NB4 (cell line): ENCODE results near the gene SLC26A2.

Source experiments
- DNase-seq: peaks from one replicate; pipeline ENCODE4 v3.0.0; 2010; ENCODE audit warnings: low read depth
- H3K4me3 ChIP-seq: one replicate; pipeline ENCODE4 v1.5.1; 2011; ENCODE audit warnings: mild to moderate bottlenecking, low read depth, low read length, moderate library complexity
- MYC ChIP-seq: IDR thresholded peaks from 2 replicates; pipeline ENCODE4 v1.6.1; 2011; ENCODE audit warnings: low read depth, low read length
- POLR2A ChIP-seq: IDR thresholded peaks from 2 replicates; pipeline ENCODE4 v1.6.1; 2011; ENCODE audit warnings: mild to moderate bottlenecking; ENCODE audit not compliant: insufficient read length; ENCODE audit errors: extremely low read depth
- TF ChIP-seq, protein P1 (sequence below): IDR thresholded peaks from 2 replicates; pipeline ENCODE4 v1.6.1; 2011; ENCODE audit warnings: low read depth, low read length
- TF ChIP-seq, protein P2 (sequence below): IDR thresholded peaks from one replicate; pipeline ENCODE4 v1.5.1; 2012; ENCODE audit warnings: low read depth, low read length

Gene SLC26A2

DNA sequence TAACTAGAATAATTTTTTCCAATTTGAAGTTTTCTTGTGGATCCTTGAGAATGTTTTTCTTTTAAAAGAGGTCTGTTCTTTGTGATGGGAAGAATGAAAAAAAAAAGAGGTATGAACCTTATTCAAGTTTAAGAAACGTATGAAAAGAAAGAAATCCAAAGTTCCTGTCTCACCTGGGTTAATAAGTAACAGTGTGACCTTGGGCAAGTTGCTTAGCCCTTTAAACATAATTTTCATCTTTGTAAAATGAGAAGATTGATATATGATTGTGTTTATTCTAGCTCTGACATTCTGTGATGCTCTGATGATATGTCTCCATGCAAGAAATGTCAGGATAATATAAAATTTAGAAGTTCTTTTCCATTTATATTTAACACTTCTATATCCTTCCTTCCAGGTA lies 19.3 kb downstream of the SLC26A2 start:
- no peak for DNase-seq
- no peak for TF ChIP-seq MYC
- no peak for TF ChIP-seq POLR2A
- TF ChIP-seq, protein P1, sequence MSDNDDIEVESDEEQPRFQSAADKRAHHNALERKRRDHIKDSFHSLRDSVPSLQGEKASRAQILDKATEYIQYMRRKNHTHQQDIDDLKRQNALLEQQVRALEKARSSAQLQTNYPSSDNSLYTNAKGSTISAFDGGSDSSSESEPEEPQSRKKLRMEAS = no peak
- TF ChIP-seq, protein P2, sequence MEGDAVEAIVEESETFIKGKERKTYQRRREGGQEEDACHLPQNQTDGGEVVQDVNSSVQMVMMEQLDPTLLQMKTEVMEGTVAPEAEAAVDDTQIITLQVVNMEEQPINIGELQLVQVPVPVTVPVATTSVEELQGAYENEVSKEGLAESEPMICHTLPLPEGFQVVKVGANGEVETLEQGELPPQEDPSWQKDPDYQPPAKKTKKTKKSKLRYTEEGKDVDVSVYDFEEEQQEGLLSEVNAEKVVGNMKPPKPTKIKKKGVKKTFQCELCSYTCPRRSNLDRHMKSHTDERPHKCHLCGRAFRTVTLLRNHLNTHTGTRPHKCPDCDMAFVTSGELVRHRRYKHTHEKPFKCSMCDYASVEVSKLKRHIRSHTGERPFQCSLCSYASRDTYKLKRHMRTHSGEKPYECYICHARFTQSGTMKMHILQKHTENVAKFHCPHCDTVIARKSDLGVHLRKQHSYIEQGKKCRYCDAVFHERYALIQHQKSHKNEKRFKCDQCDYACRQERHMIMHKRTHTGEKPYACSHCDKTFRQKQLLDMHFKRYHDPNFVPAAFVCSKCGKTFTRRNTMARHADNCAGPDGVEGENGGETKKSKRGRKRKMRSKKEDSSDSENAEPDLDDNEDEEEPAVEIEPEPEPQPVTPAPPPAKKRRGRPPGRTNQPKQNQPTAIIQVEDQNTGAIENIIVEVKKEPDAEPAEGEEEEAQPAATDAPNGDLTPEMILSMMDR = no peak
- H3K4me3 ChIP-seq = no peak overlapping the region

DNA sequence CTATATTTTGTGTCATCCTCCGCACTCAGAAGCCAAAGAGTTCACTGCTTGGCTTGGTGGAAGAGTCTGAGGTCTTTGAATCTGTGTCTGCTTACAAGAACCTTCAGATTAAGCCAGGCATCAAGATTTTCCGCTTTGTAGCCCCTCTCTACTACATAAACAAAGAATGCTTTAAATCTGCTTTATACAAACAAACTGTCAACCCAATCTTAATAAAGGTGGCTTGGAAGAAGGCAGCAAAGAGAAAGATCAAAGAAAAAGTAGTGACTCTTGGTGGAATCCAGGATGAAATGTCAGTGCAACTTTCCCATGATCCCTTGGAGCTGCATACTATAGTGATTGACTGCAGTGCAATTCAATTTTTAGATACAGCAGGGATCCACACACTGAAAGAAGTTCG lies 20.6 kb downstream of the SLC26A2 start:
- no peak overlapping the region for H3K4me3 ChIP-seq
- TF ChIP-seq MYC (no peak), POLR2A (no peak)
- TF ChIP-seq, protein P2 = no peak
- TF ChIP-seq, protein P1 = no peak

DNA sequence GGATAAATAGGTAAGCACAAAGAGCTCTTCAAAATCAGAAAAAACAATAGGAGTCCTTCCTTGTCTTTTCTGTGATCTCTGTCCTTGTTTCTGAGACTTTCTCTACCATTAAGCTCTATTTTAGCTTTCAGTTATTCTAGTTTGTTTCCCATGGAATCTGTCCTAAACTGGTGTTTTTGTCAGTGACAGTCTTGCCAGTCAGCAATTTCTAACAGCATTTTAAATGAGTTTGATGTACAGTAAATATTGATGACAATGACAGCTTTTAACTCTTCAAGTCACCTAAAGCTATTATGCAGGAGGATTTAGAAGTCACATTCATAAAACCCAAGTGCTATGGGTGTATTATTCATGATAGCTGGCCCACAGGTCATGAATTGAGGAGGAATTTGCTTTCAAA lies 21.9 kb downstream of the SLC26A2 start:
- no peak for DNase-seq
- TF ChIP-seq POLR2A (no peak), MYC (no peak)
- TF ChIP-seq, protein P1 = no peak
- TF ChIP-seq, protein P2 = no peak
- H3K4me3 ChIP-seq = no peak overlapping the region

More for the DNA sequence above, 20.6 kb downstream of the SLC26A2 start:
- no peak for DNase-seq

DNA sequence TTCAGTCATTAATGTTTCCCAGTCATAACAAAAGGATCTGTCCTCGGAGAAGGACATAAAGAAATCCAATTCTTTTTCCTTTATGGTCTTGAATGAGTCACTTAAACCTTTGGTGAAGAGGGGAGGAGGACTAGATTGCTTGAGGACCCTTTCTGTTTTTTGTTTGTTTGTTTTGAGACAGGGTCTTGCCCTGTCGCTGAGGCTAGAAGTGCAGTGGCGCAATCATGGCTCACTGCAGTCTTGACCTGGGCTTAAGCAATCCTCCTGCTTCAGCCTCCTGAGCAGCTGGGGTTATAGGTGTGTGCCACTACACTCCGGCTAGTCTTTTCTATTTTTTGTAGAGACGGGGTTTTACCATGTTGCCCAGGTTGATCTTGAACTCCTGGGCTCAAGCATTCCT lies 27.6 kb downstream of the SLC26A2 start:
- TF ChIP-seq, protein P2 = no peak
- no peak for TF ChIP-seq POLR2A
- TF ChIP-seq, protein P1 = no peak
- H3K4me3 ChIP-seq = no peak overlapping the region
- DNase-seq = peak; percentile 18

DNA sequence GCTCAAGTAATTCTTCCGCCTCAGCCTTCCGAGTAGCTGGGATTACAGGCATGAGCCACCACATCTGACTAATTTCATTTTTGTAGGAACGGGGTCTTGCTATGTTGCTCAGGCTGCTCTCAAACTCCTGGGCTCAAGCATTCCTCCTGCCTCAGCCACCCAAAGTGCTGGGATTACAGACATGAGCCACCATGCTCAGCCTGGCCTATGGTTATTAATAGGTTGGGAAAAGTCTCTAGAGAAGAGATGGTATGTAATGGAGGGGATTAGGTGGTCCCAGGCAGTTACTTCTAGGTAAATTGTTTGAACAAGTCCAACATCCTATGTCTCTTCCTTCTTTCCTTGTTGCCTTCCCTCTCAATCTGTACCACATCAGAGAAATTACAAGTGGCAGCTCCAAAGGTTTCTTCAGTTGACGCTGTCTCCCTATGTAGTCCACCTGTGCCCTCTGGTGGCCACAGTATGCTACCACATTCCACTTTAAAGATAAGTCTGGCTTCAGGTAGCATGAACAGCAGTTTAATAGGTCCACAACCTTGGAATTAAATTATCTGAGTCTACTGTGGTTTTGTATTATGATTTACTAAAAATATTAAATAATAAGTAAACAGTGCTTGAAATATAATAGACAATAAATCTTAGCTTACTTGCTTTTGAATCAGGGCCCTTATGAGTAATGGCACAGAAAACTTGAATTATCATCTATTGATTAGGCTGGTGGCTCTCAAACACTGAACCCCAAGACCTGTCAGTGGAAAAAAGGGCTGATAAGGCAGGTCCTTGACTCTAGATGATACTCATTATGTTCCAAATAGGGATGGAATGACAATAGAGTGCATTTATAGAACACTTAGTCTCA lies 30.2 kb downstream of the SLC26A2 start:
- DNase-seq = peak; percentile 79
- TF ChIP-seq MYC (no peak), POLR2A (no peak)
- TF ChIP-seq, protein P1 = peak; percentile 43; the same call in 1 of the 2 replicates
- TF ChIP-seq, protein P2 = peak; percentile 87
- H3K4me3 ChIP-seq = no peak overlapping the region
